SK-MEL-5 (cell line): ENCODE data around the gene KCNJ6. TPM values are rescaled to one million over a fixed set of nuclear protein-coding genes. Genes with fewer than 3 reads are reported as not detected.

Source experiments
- DNase-seq: peaks from one replicate; pipeline ENCODE4 v3.0.0-alpha.2; 2016; ENCODE audit warnings: low read depth, low spot score
- in situ Hi-C: cut with HindIII; loops from 2 replicates; pipeline ENCODE4 v1.10.0; 2016; ENCODE audit warnings: low sequenced_read_pairs, high pct_unique_total_duplicates, low pct_unique_long_range_greater_than_20kb
- total RNA-seq: library from RNA; depleted of rRNA; stranded (reverse); fragments of >200 nt; shearing (Covaris generic); gene quantifications from 2 replicates; pipeline ENCODE4 v1.2.3, GENCODE V29; 2014

KCNJ6 gene
- total RNA-seq, 1 experiment from 2014 or later: not detected

- in situ Hi-C loops: no loop called here
- DNase-seq: no peak
Observed at GRCh38 chr21:37912616-37913015, 3.6 kb downstream of the KCNJ6 start.

DNA sequence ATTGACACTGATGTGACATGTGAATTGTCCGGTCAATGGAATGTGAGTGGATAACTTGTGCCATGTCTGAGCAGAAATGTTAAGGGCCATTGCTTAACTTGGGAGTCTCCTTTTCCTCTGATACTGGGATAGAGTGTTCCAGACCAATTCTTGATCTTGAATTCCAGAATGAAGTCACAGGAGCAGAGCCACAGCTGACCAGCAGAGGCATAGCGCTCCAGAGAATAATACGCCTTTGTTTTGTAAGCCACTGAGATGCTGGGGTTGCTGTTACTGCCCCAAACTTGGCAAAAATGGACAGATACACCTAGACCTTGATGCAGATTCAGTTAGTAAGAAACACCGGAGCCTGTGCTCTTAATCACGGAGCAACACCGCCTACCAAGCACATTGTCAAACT is 6.3 kb downstream of the KCNJ6 start:
- peak; percentile 12 for DNase-seq
- in situ Hi-C loops: no loop called here

- no peak for DNase-seq
- in situ Hi-C loops: no loop called here
Observed at GRCh38 chr21:37908691-37909090, 7.6 kb downstream of the KCNJ6 start.

DNA sequence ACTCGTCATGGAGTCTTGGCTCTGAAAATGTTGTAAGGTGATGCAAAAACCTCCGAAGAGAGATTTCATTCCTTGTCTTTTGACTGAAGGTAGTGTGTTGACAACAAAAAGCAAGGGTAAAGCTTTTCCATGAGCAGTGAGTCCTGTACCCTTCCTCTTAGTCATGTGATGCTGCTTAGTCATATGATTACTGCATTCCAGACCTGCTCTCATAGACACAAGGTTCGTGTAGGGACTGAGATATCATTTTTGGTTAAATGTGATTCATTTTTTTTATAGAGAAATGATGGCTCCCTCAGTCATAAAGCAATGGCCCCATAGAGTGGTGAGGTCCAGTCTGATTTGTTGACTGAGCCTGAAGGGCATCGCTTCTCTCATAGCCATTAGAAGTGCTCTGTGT is 9.2 kb downstream of the KCNJ6 start:
- no peak for DNase-seq
- in situ Hi-C loops: no loop called here

- in situ Hi-C loops: no loop called here
- no peak for DNase-seq
Observed at GRCh38 chr21:37905291-37905690, 11.0 kb downstream of the KCNJ6 start.

- no peak for DNase-seq
- in situ Hi-C loops: no loop called here
Observed at GRCh38 chr21:37904856-37905255, 11.4 kb downstream of the KCNJ6 start.

DNA sequence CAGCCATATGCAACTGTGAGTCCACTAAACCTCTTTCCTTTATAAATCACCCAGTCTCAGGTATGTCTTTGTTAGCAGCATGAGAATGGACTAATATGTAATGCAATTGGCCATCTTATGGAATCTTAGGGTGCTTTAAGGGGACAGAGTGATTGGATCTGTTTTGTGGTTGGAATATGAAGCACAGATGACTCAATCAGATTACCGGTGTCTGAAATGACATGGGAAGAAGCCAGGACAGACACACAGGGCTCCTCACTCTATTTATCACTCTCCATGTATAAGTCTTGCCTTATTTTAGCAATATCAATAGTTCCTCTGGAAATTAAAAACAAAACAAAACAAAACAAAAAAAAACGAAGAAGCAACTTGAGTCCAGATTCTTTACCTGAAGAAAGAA is 12.9 kb downstream of the KCNJ6 start:
- in situ Hi-C loops: no loop called here
- no peak for DNase-seq

GRCh38 chr21:37899146-37899545 is 17.1 kb downstream of the KCNJ6 start:
- in situ Hi-C loops: no loop called here

DNA sequence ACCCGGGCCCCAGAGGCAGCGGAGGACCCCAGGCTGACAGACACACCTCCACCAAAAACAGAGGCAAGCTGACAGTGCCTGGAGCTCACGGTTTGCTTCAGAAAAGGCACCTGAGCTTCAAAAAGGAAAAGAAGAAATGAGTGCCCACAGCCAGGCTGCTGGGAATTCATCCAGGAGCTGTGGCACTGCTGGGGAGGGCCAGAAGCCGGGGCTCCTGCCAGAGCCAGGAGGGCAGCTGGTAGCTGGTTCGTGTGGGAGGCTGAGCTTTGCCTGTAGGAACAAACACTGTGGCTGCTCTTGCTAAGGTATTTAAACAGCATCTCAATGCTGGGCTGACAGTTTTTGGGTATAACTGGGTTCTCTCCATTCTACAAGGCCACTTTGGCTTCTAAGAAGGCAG is 19.5 kb downstream of the KCNJ6 start:
- DNase-seq: no peak
- in situ Hi-C loops: no loop called here

More at GRCh38 chr21:37899146-37899545, 17.1 kb downstream of the KCNJ6 start:
- no peak for DNase-seq

GRCh38 chr21:37891972-37892371 is 24.3 kb downstream of the KCNJ6 start:
- no peak for DNase-seq
- in situ Hi-C loops: no loop called here

DNA sequence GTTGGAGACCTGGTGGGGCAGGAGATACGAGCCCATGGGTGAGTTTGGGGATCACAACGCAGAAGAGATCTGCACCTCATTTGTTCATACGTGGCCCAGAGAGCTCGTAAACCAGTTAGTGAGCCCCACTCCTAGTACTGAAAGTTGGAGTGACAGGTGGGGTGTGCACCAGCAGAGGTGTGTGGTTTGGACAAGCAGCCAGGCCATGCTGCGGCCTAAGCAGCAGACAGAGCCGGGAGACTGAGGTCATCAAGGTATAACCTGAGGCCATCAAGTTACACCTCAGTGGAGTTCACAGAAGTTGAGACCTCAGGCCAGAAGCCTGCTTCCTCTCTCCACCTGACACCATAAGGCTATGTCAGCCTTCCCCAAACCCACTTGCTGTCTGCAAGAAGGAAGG is 27.6 kb downstream of the KCNJ6 start:
- no peak for DNase-seq
- in situ Hi-C loops: no loop called here

- DNase-seq: no peak
- in situ Hi-C loops: no loop called here
Observed at GRCh38 chr21:37886726-37887299, 29.4 kb downstream of the KCNJ6 start.

GRCh38 chr21:37886120-37886519 is 30.1 kb downstream of the KCNJ6 start:
- DNase-seq: no peak
- in situ Hi-C loops: no loop called here

DNA sequence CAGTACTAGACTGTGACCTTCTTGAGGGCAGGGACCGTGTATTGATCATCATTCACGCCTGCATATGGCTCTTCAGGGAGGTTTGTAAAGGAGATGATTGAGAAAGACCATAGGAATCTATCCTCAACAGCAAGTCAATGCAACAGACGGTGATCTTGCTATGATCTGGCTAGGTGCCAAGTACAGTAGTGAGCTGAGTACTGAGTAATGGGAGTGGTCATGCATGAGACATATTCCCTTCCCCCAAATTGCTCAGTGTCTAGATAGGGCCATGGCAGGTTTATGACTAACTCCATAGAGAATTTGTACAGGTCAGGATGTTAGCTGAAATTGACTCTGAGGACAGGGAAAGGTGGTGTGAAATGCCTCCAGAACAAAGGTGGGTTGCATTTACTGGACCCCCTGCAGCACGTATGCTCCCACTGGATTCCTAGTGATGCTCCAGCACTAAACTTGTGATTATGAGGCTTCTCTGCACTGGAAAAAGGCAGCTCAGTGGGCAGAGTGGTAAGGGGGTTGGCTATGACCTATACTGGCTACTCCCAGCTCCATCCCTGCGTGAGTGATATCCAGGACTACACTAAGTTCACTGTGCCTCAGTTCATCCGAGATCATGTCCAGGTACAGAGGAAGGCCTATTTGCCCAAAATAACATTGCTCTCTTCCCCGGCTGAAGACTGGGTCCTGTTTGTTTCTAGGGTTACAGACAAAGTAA is 37.2 kb downstream of the KCNJ6 start:
- in situ Hi-C loops: no loop called here
- DNase-seq: no peak

- in situ Hi-C loops: no loop called here
- no peak for DNase-seq
Observed at GRCh38 chr21:37877888-37878684, 38.2 kb downstream of the KCNJ6 start.

GRCh38 chr21:37877171-37877570 is 39.1 kb downstream of the KCNJ6 start:
- in situ Hi-C loops: no loop called here
- DNase-seq: no peak

- no peak for DNase-seq
- in situ Hi-C loops: no loop called here
Observed at GRCh38 chr21:37876561-37876960, 39.7 kb downstream of the KCNJ6 start.

- DNase-seq: no peak
- in situ Hi-C loops: no loop called here
Observed at GRCh38 chr21:37874904-37875780, 41.1 kb downstream of the KCNJ6 start.
